Measurements from ENCODE around the gene TPCN2.

Gene TPCN2

GRCh38 chr11:69058511-69059270, 10.0 kb downstream of the TPCN2 start:
- no peak for DNase-seq

- DNase-seq: no peak
Observed at GRCh38 chr11:69059429-69059828, 10.7 kb downstream of the TPCN2 start.

- DNase-seq: no peak
Observed at GRCh38 chr11:69059985-69060384, 11.3 kb downstream of the TPCN2 start.

- no peak for DNase-seq
Observed at GRCh38 chr11:69060806-69061712, 12.3 kb downstream of the TPCN2 start.

GRCh38 chr11:69061713-69062053, 13.0 kb downstream of the TPCN2 start:
- DNase-seq: no peak

GRCh38 chr11:69062169-69062855, 13.6 kb downstream of the TPCN2 start:
- DNase-seq: no peak

GRCh38 chr11:69062873-69063651, 14.3 kb downstream of the TPCN2 start:
- no peak for DNase-seq

- DNase-seq: no peak
Observed at GRCh38 chr11:69063652-69064260, 15.0 kb downstream of the TPCN2 start.

- no peak for DNase-seq
Observed at GRCh38 chr11:69064394-69064957, 15.7 kb downstream of the TPCN2 start.

- no peak for DNase-seq
Observed at GRCh38 chr11:69065147-69065710, 16.5 kb downstream of the TPCN2 start.

GRCh38 chr11:69066122-69067112, 17.7 kb downstream of the TPCN2 start:
- no peak for DNase-seq

- no peak for DNase-seq
Observed at GRCh38 chr11:69067200-69067599, 18.5 kb downstream of the TPCN2 start.

GRCh38 chr11:69071086-69071800, 22.5 kb downstream of the TPCN2 start:
- DNase-seq: no peak

- no peak for DNase-seq
Observed at GRCh38 chr11:69071956-69072355, 23.2 kb downstream of the TPCN2 start.

- no peak for DNase-seq
Observed at GRCh38 chr11:69073469-69073868, 24.7 kb downstream of the TPCN2 start.

- DNase-seq: no peak
Observed at GRCh38 chr11:69074375-69075140, 25.8 kb downstream of the TPCN2 start.

GRCh38 chr11:69075421-69076128, 26.8 kb downstream of the TPCN2 start:
- no peak for DNase-seq

Measured in retina (tissue), 1 donor.